GM18505 (cell line): ENCODE results near the gene MCTP1.

Source experiments
- ATAC-seq: cut with Tn5 transposase; IDR thresholded peaks from one replicate; pipeline ENCODE4 v1.9.1; 2021; ENCODE audit not compliant: unreplicated experiment
- POLR2A ChIP-seq: IDR thresholded peaks from 4 replicates; pipeline ENCODE4 v1.6.1; 2011; ENCODE audit warnings: borderline replicate concordance; ENCODE audit not compliant: insufficient read depth, insufficient read length; ENCODE audit errors: extremely low read depth

MCTP1 gene

GRCh38 chr5:94699562-94699961 is 585.3 kb downstream of the MCTP1 start:
- no peak for ATAC-seq
- TF ChIP-seq POLR2A = no peak

GRCh38 chr5:94698197-94698596 is 586.7 kb downstream of the MCTP1 start:
- no peak for ATAC-seq
- no peak for TF ChIP-seq POLR2A

GRCh38 chr5:94694671-94695070 is 590.2 kb downstream of the MCTP1 start:
- no peak for ATAC-seq
- no peak for TF ChIP-seq POLR2A

DNA sequence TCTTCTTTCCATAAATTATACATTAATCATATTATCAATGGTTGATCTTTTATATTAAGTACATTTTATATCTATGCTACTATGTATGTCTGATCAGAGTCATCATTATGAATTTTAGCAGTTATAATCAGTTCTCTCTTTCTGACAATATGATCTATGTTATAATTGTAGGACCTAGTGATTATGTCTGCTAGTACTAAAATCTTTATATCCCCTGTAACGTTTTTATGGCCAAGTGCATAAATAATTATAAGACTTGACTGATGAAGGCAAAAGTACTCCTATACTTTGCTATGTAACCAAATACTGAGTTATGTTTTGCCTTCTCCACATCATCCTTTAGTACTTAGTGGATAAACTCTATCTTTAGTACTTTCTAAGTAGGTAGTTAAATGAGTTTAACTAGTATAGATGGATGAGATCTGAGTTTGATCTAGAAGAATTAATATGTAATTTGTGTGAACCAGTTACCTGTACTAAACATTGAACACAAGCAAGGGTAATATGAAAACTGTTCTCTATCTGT is 591.0 kb downstream of the MCTP1 start:
- ATAC-seq = no peak
- no peak for TF ChIP-seq POLR2A

- ATAC-seq = peak; percentile 65
- TF ChIP-seq POLR2A = no peak
Measured at GRCh38 chr5:94693043-94693822, 591.7 kb downstream of the MCTP1 start.

DNA sequence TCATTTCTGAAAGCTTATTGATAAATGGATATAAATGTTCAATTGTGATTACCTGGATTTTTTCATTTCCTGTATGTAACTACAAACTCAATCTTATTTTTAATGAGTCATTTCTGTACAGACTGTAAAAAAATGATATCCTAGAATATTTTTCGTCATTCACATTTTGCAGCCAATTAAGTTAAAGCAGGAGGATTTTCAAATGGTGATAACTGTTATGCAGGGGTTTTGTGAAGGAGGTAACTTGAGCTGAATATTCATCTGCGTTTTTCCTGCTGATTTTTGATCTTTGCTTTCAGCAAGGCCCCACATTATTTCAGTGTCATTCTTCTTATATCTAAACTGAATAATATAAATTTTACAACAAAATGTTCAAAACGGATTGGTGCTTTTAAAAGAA is 592.3 kb downstream of the MCTP1 start:
- no peak for TF ChIP-seq POLR2A
- ATAC-seq = no peak

GRCh38 chr5:94691949-94692348 is 592.9 kb downstream of the MCTP1 start:
- no peak for ATAC-seq
- no peak for TF ChIP-seq POLR2A

DNA sequence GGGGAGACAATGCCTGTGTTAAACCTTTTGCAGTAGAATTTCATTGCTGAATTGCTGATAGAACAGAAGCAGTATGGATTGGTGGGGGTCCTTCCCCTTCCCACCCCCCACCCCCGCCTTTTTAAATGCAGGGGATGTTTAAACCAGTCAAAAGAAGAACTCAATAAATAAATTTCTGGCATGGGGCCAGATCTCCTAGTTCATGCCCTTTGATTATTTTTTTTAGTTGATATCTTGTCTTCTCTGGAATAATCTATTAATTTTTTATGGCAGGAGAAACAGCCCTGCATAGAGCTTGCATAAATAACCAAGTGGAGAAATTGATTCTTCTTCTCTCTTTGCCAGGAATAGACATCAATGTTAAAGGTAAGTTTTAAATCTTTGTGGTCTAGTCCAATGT is 593.6 kb downstream of the MCTP1 start:
- ATAC-seq = no peak
- TF ChIP-seq POLR2A = no peak

DNA sequence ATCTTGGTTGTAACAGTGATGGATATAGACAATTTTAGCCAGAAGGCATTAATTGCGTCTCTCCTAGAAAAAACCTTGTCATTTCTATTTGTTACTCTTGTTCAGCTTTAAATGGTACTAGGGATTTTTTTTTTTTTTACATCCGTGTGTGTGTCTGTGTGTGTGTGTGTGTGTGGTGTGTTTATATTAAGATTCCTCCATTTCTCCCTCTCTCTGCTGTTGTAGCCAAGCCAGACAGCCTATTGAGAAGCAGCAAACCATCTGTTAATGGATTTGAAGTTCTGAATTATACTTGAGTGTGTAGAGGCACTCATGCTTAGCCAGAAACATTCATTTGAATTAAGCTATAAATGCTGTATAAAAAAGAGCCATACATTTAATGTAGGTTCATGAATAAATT is 594.1 kb downstream of the MCTP1 start:
- ATAC-seq = no peak
- no peak for TF ChIP-seq POLR2A

GRCh38 chr5:94689908-94690307 is 595.0 kb downstream of the MCTP1 start:
- no peak for TF ChIP-seq POLR2A
- ATAC-seq = no peak

GRCh38 chr5:94682814-94683520 is 601.9 kb downstream of the MCTP1 start:
- ATAC-seq = no peak
- no peak for TF ChIP-seq POLR2A

DNA sequence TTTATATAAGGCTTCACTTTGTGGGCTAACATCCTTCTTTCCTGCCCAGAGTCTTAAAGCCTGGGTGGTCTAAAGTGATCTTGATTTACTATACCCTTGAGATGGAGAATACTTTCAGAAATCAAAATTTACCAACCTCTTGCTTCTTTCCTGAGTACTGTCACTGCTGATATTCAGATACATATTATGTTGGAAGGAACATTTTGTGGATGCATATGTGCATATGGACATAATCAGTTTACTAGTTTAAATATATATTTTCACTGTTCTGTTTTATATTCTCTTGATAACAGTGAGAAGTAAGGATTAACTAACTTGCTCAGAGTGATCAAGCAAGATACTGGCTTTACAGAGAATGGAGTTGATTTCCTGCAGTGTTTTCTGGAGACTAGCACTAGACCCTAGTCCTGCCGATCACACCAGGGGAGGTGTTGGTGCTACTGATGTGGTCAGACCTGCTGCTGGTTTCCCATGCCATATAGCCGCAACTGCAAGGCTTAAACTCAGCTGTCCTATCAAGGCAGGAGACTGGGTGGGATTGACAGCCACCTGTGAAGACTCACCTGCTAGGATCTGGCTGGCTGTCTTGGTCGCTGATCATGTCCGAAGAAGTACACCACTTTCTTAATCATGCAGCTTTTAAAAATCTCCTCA is 608.8 kb downstream of the MCTP1 start:
- no peak for TF ChIP-seq POLR2A
- ATAC-seq = no peak
